BLaER1 (cell line): ENCODE results near the gene IGFALS.

Experiments used
- H3K27ac ChIP-seq: shearing (Covaris generic); formaldehyde crosslinking; 2 replicates; pipeline ENCODE4 v1.8.1; 2022
- H3K27me3 ChIP-seq: shearing (Covaris generic); formaldehyde crosslinking; 2 replicates; pipeline ENCODE4 v1.8.1; 2022
- H3K36me3 ChIP-seq: shearing (Covaris generic); formaldehyde crosslinking; 2 replicates; pipeline ENCODE4 v1.8.1; 2022
- H3K4me1 ChIP-seq: shearing (Covaris generic); formaldehyde crosslinking; 2 replicates; pipeline ENCODE4 v1.8.1; 2022
- H3K4me2 ChIP-seq: shearing (Covaris generic); formaldehyde crosslinking; 2 replicates; pipeline ENCODE4 v1.8.1; 2022
- H3K4me3 ChIP-seq: shearing (Covaris generic); formaldehyde crosslinking; 2 replicates; pipeline ENCODE4 v1.8.1; 2022
- H3K9ac ChIP-seq: shearing (Covaris generic); formaldehyde crosslinking; 2 replicates; pipeline ENCODE4 v1.8.1; 2022
- H3K9me3 ChIP-seq: shearing (Covaris generic); formaldehyde crosslinking; 2 replicates; pipeline ENCODE4 v1.8.1; 2022
- H4K20me1 ChIP-seq: shearing (Covaris generic); formaldehyde crosslinking; 2 replicates; pipeline ENCODE4 v1.8.1; 2022
- Cebpa-rat ChIP-seq: shearing (Covaris generic); IDR thresholded peaks from 2 replicates; pipeline ENCODE4 v1.8.1; 2022

Gene IGFALS

DNA sequence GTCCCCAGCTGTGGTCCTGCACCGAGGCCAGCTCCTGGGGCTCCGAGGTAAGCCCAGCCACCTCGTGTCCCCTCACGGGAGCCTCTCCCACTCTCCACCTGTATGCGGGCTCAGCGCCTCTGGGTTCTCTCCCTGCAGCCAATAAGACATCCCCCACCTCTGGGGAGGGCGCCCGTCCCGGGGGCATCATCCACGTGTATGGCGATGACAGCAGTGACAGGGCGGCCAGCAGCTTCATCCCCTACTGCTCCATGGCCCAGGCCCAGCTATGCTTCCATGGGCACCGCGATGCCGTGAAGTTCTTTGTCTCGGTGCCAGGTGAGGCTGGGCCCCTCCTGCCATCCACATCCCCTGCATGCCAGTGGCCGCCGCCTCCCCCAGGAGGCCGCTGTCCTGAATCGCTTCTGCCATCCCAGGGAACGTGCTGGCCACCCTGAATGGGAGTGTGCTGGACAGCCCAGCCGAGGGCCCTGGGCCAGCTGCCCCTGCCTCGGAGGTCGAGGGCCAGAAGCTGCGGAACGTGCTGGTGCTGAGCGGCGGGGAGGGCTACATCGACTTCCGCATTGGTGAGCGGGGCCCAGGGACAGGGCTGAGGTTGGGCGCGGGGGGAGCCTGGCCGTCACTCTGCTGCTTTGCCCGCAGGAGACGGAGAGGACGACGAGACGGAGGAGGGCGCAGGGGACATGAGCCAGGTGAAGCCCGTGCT lies 25.3 kb downstream of the IGFALS start:
- H3K4me2 ChIP-seq: no peak overlapping the region
- TF ChIP-seq Cebpa-rat: no peak
- peaks cover 36% of the 10 kb centered on the region for H4K20me1 ChIP-seq
- H3K27me3 ChIP-seq: no peaks in the 10 kb centered on the region
- H3K9me3 ChIP-seq: no peaks in the 10 kb centered on the region
- peaks cover 70% of the 10 kb centered on the region for H3K36me3 ChIP-seq
- peaks cover 23% of the 10 kb centered on the region for H3K4me1 ChIP-seq
- no peak overlapping the region for H3K27ac ChIP-seq
- no peak overlapping the region for H3K4me3 ChIP-seq
- H3K9ac ChIP-seq: no peak overlapping the region

DNA sequence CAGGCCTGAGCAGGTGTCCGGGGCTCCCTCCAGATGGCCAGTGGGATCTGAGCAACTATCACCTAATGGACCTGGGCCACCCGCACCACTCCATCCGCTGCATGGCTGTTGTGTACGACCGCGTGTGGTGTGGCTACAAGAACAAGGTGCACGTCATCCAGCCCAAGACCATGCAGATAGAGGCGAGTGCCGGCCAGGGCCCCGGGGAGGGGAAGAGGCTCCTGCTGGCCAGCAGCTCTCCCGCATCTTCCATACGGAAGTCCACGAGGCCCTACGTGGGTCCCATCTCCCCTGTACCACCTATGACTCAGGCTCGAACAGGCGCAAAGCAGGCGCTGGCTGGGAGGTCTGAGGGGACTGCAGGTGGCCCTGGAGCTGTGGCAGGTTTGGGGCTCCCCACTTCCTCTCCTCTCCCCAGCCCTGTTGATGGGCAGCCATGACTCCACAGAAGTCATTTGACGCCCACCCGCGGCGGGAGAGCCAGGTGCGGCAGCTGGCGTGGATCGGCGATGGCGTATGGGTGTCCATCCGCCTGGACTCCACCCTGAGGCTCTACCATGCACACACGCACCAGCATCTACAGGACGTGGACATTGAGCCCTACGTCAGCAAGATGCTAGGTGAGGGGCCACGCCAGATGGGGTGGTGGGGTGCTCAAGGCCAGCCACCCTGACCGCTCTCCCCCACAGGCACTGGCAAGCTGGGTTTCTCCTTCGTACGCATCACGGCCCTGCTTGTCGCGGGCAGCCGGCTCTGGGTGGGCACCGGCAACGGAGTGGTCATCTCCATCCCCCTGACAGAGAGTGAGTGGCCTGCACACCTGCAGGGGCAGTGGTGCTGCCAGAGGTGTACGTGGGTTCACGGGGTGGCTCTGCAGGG lies 26.1 kb downstream of the IGFALS start:
- H3K4me3 ChIP-seq: no peak overlapping the region
- peaks cover 72% of the 10 kb centered on the region for H3K36me3 ChIP-seq

GRCh38 chr16:1766701-1767100 lies 26.8 kb downstream of the IGFALS start:
- H3K4me3 ChIP-seq: no peak overlapping the region
- no peaks in the 10 kb centered on the region for H3K9me3 ChIP-seq
- peaks cover 51% of the 10 kb centered on the region for H4K20me1 ChIP-seq
- H3K36me3 ChIP-seq: peaks cover 72% of the 10 kb centered on the region
- no peaks in the 10 kb centered on the region for H3K27me3 ChIP-seq
- H3K9ac ChIP-seq: no peak overlapping the region
- H3K27ac ChIP-seq: no peak overlapping the region
- peaks cover 38% of the 10 kb centered on the region for H3K4me1 ChIP-seq
- no peak for TF ChIP-seq Cebpa-rat
- H3K4me2 ChIP-seq: no peak overlapping the region

More for the DNA sequence above, 26.1 kb downstream of the IGFALS start:
- Histone ChIP-seq H3K9me3 (no peaks in the 10 kb centered on the region), H3K9ac (no peak overlapping the region), H3K4me2 (no peak overlapping the region), H3K4me1 (peaks cover 32% of the 10 kb centered on the region), H3K27me3 (no peaks in the 10 kb centered on the region), H3K27ac (no peak overlapping the region), H4K20me1 (peaks cover 45% of the 10 kb centered on the region)
- no peak for TF ChIP-seq Cebpa-rat

- Histone ChIP-seq H3K4me1 (peaks cover 43% of the 10 kb centered on the region), H3K4me2 (no peak overlapping the region), H3K9ac (no peak overlapping the region), H4K20me1 (peaks cover 52% of the 10 kb centered on the region), H3K9me3 (no peaks in the 10 kb centered on the region), H3K36me3 (peaks cover 72% of the 10 kb centered on the region), H3K27me3 (no peaks in the 10 kb centered on the region), H3K4me3 (no peak overlapping the region), H3K27ac (no peak overlapping the region)
- TF ChIP-seq Cebpa-rat: no peak
These were observed 27.3 kb downstream of the IGFALS start for GRCh38 chr16:1766231-1766630.

DNA sequence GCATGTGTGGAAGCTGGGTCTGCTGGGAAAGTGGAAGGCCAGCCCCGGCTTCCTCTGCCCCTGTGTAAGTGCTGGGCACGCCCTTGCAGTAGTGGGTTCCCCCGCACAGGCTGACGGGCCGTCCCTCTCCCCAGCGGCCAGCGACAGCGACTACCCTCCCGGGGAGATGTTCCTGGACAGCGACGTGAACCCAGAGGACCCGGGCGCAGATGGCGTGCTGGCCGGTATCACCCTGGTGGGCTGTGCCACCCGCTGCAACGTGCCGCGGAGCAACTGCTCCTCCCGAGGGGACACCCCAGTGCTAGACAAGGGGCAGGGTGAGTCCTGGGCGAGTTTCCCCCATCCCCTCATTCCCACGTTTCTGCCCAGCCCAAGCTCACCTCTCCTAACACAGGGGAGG lies 27.7 kb downstream of the IGFALS start:
- Histone ChIP-seq H3K9me3 (no peaks in the 10 kb centered on the region), H3K9ac (no peak overlapping the region), H4K20me1 (peaks cover 55% of the 10 kb centered on the region), H3K4me3 (no peak overlapping the region), H3K4me1 (peaks cover 47% of the 10 kb centered on the region), H3K27ac (no peak overlapping the region), H3K27me3 (no peaks in the 10 kb centered on the region), H3K4me2 (no peak overlapping the region), H3K36me3 (peaks cover 76% of the 10 kb centered on the region)
- TF ChIP-seq Cebpa-rat: no peak

- Histone ChIP-seq H4K20me1 (peaks cover 56% of the 10 kb centered on the region), H3K4me1 (peaks cover 47% of the 10 kb centered on the region), H3K36me3 (peaks cover 78% of the 10 kb centered on the region), H3K9me3 (no peaks in the 10 kb centered on the region), H3K27ac (peak overlapping the region; percentile 3; the same call in 1 of the 2 replicates), H3K4me3 (no peak overlapping the region), H3K9ac (no peak overlapping the region), H3K4me2 (no peak overlapping the region), H3K27me3 (no peaks in the 10 kb centered on the region)
- TF ChIP-seq Cebpa-rat: no peak
These were observed 28.5 kb downstream of the IGFALS start for GRCh38 chr16:1764971-1765370.

- H3K4me3 ChIP-seq: peak overlapping the region; percentile 58
- H3K27me3 ChIP-seq: no peaks in the 10 kb centered on the region
These were observed 29.7 kb downstream of the IGFALS start for GRCh38 chr16:1763521-1764511.

GRCh38 chr16:1762879-1763520 lies 30.5 kb downstream of the IGFALS start:
- peaks cover 50% of the 10 kb centered on the region for H4K20me1 ChIP-seq
- H3K36me3 ChIP-seq: peaks cover 78% of the 10 kb centered on the region
- H3K4me2 ChIP-seq: peak overlapping the region; percentile 95
- peaks cover 51% of the 10 kb centered on the region for H3K4me1 ChIP-seq
- H3K4me3 ChIP-seq: peak overlapping the region; percentile 58
- H3K9ac ChIP-seq: peak overlapping the region; percentile 73
- no peak for TF ChIP-seq Cebpa-rat
- H3K9me3 ChIP-seq: no peaks in the 10 kb centered on the region
- no peaks in the 10 kb centered on the region for H3K27me3 ChIP-seq
- H3K27ac ChIP-seq: peak overlapping the region; percentile 87

More at GRCh38 chr16:1763521-1764511, 29.7 kb downstream of the IGFALS start:
- peak overlapping the region; percentile 87 for H3K27ac ChIP-seq
- peaks cover 56% of the 10 kb centered on the region for H4K20me1 ChIP-seq
- peaks cover 78% of the 10 kb centered on the region for H3K36me3 ChIP-seq
- peak overlapping the region; percentile 95 for H3K4me2 ChIP-seq
- H3K9me3 ChIP-seq: no peaks in the 10 kb centered on the region
- H3K9ac ChIP-seq: peak overlapping the region; percentile 73; the same call in 1 of the 2 replicates
- TF ChIP-seq Cebpa-rat: no peak
- peaks cover 51% of the 10 kb centered on the region for H3K4me1 ChIP-seq
